ENCODE data around the gene CLEC12A.

DNA sequence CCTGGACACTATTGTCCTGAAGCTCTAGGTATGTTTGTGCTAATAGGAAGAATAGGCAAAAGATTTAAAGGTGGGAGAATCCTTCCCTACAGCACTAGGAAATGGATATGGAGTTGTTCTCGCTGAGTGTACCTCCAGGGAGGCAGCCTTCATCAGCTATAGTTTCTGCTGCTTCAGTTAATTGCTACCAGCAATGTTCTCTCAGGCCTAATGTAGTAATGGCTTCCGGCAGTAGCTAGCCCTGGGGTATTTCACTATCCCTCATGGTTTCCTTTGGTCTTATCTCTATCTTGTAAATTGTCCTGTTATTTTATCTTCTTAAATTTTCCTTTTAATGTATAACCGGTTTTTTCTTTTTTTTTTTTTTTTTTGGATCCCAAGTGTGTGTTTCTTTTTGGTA, 9.3 kb upstream of the CLEC12A start:
- TF ChIP-seq, protein P1, sequence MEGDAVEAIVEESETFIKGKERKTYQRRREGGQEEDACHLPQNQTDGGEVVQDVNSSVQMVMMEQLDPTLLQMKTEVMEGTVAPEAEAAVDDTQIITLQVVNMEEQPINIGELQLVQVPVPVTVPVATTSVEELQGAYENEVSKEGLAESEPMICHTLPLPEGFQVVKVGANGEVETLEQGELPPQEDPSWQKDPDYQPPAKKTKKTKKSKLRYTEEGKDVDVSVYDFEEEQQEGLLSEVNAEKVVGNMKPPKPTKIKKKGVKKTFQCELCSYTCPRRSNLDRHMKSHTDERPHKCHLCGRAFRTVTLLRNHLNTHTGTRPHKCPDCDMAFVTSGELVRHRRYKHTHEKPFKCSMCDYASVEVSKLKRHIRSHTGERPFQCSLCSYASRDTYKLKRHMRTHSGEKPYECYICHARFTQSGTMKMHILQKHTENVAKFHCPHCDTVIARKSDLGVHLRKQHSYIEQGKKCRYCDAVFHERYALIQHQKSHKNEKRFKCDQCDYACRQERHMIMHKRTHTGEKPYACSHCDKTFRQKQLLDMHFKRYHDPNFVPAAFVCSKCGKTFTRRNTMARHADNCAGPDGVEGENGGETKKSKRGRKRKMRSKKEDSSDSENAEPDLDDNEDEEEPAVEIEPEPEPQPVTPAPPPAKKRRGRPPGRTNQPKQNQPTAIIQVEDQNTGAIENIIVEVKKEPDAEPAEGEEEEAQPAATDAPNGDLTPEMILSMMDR (IDR thresholded peaks at IDR 0.05): no peak
- TF ChIP-seq EP300 (IDR thresholded peaks at IDR 0.05) (no peak), POLR2A (IDR thresholded peaks at IDR 0.05) (no peak), POLR2AphosphoS5 (IDR thresholded peaks at IDR 0.05) (no peak)
